HG03354 (cell line): Measurements from ENCODE around the gene DHDH.
A peak's percentile ranks its signal among the peaks of the same experiment; 100 is the strongest.

Source experiments
- ATAC-seq: cut with Tn5 transposase; IDR thresholded peaks from one replicate; pipeline ENCODE4 v1.9.1; 2021; ENCODE audit warnings: mild to moderate bottlenecking; ENCODE audit not compliant: unreplicated experiment, poor library complexity, severe bottlenecking

Gene DHDH

GRCh38 chr19:48945415-48945814 lies 11.9 kb downstream of the DHDH start:
- no peak for ATAC-seq

GRCh38 chr19:48945817-48946216 lies 12.3 kb downstream of the DHDH start:
- ATAC-seq = no peak

- ATAC-seq = no peak
These were observed 13.2 kb downstream of the DHDH start for GRCh38 chr19:48946463-48947257.

- ATAC-seq = no peak
These were observed 13.7 kb downstream of the DHDH start for GRCh38 chr19:48947258-48947542.

- no peak for ATAC-seq
These were observed 16.7 kb downstream of the DHDH start for GRCh38 chr19:48950159-48950558.

- no peak for ATAC-seq
These were observed 17.5 kb downstream of the DHDH start for GRCh38 chr19:48950830-48951519.

- ATAC-seq = no peak
These were observed 19.6 kb downstream of the DHDH start for GRCh38 chr19:48953141-48953540.

GRCh38 chr19:48953990-48954594 lies 20.6 kb downstream of the DHDH start:
- ATAC-seq = no peak

GRCh38 chr19:48954595-48955307 lies 21.3 kb downstream of the DHDH start, which contains the start of gene BAX:
TSS of gene BAX (plus strand) at chr19:48954875. CDS start at chr19:48954929, 54 bp downstream.
- ATAC-seq = peak; percentile 83

GRCh38 chr19:48955308-48955958 lies 21.9 kb downstream of the DHDH start:
- ATAC-seq = no peak

- no peak for ATAC-seq
These were observed 24.5 kb downstream of the DHDH start for GRCh38 chr19:48958006-48958405.

GRCh38 chr19:48959341-48960239 lies 26.1 kb downstream of the DHDH start:
- ATAC-seq = no peak

- ATAC-seq = no peak
These were observed 27.7 kb downstream of the DHDH start for GRCh38 chr19:48961051-48961649.

GRCh38 chr19:48961673-48962028 lies 28.2 kb downstream of the DHDH start:
- ATAC-seq = no peak

GRCh38 chr19:48962029-48962848 lies 28.7 kb downstream of the DHDH start:
- peak; percentile 31 for ATAC-seq

- no peak for ATAC-seq
These were observed 29.3 kb downstream of the DHDH start for GRCh38 chr19:48962849-48963165.

GRCh38 chr19:48963371-48964204 lies 30.1 kb downstream of the DHDH start:
- ATAC-seq = peak; percentile 28
